Measurements from ENCODE around the gene DARS2.
A peak's percentile ranks its signal among the peaks of the same experiment; 100 is the strongest.
"Not testable (repeated sequence)": the region's sequence is repeated elsewhere in the genome, so short reads cannot be mapped to it uniquely, and the experiment has no call there.

Gene DARS2, protein sequence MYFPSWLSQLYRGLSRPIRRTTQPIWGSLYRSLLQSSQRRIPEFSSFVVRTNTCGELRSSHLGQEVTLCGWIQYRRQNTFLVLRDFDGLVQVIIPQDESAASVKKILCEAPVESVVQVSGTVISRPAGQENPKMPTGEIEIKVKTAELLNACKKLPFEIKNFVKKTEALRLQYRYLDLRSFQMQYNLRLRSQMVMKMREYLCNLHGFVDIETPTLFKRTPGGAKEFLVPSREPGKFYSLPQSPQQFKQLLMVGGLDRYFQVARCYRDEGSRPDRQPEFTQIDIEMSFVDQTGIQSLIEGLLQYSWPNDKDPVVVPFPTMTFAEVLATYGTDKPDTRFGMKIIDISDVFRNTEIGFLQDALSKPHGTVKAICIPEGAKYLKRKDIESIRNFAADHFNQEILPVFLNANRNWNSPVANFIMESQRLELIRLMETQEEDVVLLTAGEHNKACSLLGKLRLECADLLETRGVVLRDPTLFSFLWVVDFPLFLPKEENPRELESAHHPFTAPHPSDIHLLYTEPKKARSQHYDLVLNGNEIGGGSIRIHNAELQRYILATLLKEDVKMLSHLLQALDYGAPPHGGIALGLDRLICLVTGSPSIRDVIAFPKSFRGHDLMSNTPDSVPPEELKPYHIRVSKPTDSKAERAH
- total RNA-seq = 5.4 to 11.0 (median 8.9) reads per million in 3 donors

- Histone ChIP-seq H3K4me3 (ENCODE audit: insufficient read depth, low read depth, low read length, poor library complexity, severe bottlenecking) (peak within 1 kb of the TSS; percentile 91), H3K36me3 (ENCODE audit: control insufficient read depth, insufficient read depth, low read length) (no peaks in the 10 kb centered on the region), H3K9me3 (ENCODE audit: control insufficient read depth, low read length) (no peaks in the 10 kb centered on the region), H3K4me1 (ENCODE audit: control insufficient read depth, insufficient read depth, low read length, poor library complexity, severe bottlenecking) (peaks cover 14% of the 10 kb centered on the region), H3K27ac (ENCODE audit: insufficient read depth, low read length, poor library complexity, severe bottlenecking) (peak within 1 kb of the TSS; percentile 89), H3K27me3 (replicated peaks; ENCODE audit: control insufficient read depth, insufficient read depth, low read length, poor library complexity, severe bottlenecking) (no peaks in the 10 kb centered on the region)
- DNase-seq = peak; percentile 81 to 90 (median 88)
Measured at GRCh38 chr1:173824315-173825081, at the start of gene DARS2, which contains the start of gene CENPL. Gene DARS2, plus strand, starts transcription at chr1:173824673. Its CDS starts 557 bp downstream, at chr1:173825230. Gene CENPL, minus strand, starts transcription at chr1:173824883. Its CDS starts 13,584 bp downstream, at chr1:173811299.

- H3K4me1 ChIP-seq (ENCODE audit: control insufficient read depth, insufficient read depth, low read length, poor library complexity, severe bottlenecking) = no peaks in the 10 kb centered on the region
- peaks cover 22% of the 10 kb centered on the region for H3K36me3 ChIP-seq (ENCODE audit: control insufficient read depth, insufficient read depth, low read length)
- no peak overlapping the region for H3K27ac ChIP-seq (ENCODE audit: insufficient read depth, low read length, poor library complexity, severe bottlenecking)
- no peaks in the 10 kb centered on the region for H3K27me3 ChIP-seq (replicated peaks; ENCODE audit: control insufficient read depth, insufficient read depth, low read length, poor library complexity, severe bottlenecking)
- H3K4me3 ChIP-seq (ENCODE audit: insufficient read depth, low read depth, low read length, poor library complexity, severe bottlenecking) = no peak overlapping the region
- H3K9me3 ChIP-seq (ENCODE audit: control insufficient read depth, low read length) = no peaks in the 10 kb centered on the region
- no peak for DNase-seq
Measured at GRCh38 chr1:173775578-173776226, 48.8 kb upstream of the DARS2 start.

GRCh38 chr1:173779936-173780335 lies 44.5 kb upstream of the DARS2 start:
- Histone ChIP-seq H3K9me3 (ENCODE audit: control insufficient read depth, low read length) (no peaks in the 10 kb centered on the region), H3K4me1 (ENCODE audit: control insufficient read depth, insufficient read depth, low read length, poor library complexity, severe bottlenecking) (no peaks in the 10 kb centered on the region), H3K27ac (ENCODE audit: insufficient read depth, low read length, poor library complexity, severe bottlenecking) (no peak overlapping the region), H3K4me3 (ENCODE audit: insufficient read depth, low read depth, low read length, poor library complexity, severe bottlenecking) (no peak overlapping the region), H3K36me3 (ENCODE audit: control insufficient read depth, insufficient read depth, low read length) (peaks cover 46% of the 10 kb centered on the region), H3K27me3 (replicated peaks; ENCODE audit: control insufficient read depth, insufficient read depth, low read length, poor library complexity, severe bottlenecking) (no peaks in the 10 kb centered on the region)
- no peak for DNase-seq

DNA sequence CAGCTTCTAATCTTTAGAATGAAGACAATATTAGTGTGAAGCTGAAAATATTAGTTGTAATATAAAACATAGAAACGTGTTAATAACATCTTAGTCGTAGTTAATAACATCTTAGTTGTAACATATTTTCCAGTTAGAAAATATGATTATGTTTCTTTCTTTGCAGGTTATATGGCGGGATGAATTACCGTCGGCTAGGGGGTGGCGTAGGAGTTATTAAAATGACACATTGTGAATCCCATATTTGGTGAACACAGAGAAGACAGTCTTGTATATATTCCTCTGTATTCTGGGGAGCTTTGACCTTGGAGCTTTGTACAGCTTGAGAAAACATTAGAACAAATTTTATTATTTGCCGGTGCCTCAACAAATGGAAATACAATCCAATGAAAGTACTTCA lies 39.5 kb upstream of the DARS2 start:
- no peaks in the 10 kb centered on the region for H3K9me3 ChIP-seq (ENCODE audit: control insufficient read depth, low read length)
- no peak overlapping the region for H3K4me3 ChIP-seq (ENCODE audit: insufficient read depth, low read depth, low read length, poor library complexity, severe bottlenecking)
- no peak overlapping the region for H3K27ac ChIP-seq (ENCODE audit: insufficient read depth, low read length, poor library complexity, severe bottlenecking)
- H3K27me3 ChIP-seq (replicated peaks; ENCODE audit: control insufficient read depth, insufficient read depth, low read length, poor library complexity, severe bottlenecking) = no peaks in the 10 kb centered on the region
- no peak for DNase-seq
- H3K4me1 ChIP-seq (ENCODE audit: control insufficient read depth, insufficient read depth, low read length, poor library complexity, severe bottlenecking) = no peaks in the 10 kb centered on the region
- peaks cover 48% of the 10 kb centered on the region for H3K36me3 ChIP-seq (ENCODE audit: control insufficient read depth, insufficient read depth, low read length)

GRCh38 chr1:173789841-173790240 lies 34.6 kb upstream of the DARS2 start:
- Histone ChIP-seq H3K27me3 (replicated peaks; ENCODE audit: control insufficient read depth, insufficient read depth, low read length, poor library complexity, severe bottlenecking) (no peaks in the 10 kb centered on the region), H3K4me1 (ENCODE audit: control insufficient read depth, insufficient read depth, low read length, poor library complexity, severe bottlenecking) (no peaks in the 10 kb centered on the region), H3K4me3 (ENCODE audit: insufficient read depth, low read depth, low read length, poor library complexity, severe bottlenecking) (no peak overlapping the region), H3K9me3 (ENCODE audit: control insufficient read depth, low read length) (no peaks in the 10 kb centered on the region), H3K36me3 (ENCODE audit: control insufficient read depth, insufficient read depth, low read length) (peaks cover 16% of the 10 kb centered on the region), H3K27ac (ENCODE audit: insufficient read depth, low read length, poor library complexity, severe bottlenecking) (no peak overlapping the region)
- DNase-seq = no peak

DNA sequence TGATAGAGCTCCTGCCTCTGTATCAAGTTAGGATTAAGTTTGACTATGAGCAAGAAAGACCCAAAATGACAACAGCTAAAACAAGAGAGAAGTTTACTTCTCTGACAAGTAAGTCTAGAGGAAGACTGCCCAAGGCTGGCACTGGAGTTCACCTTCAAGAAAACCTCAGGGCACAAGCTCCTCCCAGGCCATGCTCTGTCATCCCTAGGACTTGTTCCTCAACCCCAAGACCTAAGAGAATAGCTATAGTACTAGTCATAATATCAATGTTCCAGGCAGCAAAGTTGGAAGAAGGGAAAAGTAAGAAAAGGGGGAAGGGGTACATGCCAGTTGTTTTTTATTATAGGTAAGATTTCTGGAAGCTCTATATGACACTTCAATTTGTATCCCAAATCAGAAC lies 26.4 kb upstream of the DARS2 start:
- H3K27ac ChIP-seq (ENCODE audit: insufficient read depth, low read length, poor library complexity, severe bottlenecking) = no peak overlapping the region
- H3K9me3 ChIP-seq (ENCODE audit: control insufficient read depth, low read length) = no peaks in the 10 kb centered on the region
- H3K27me3 ChIP-seq (replicated peaks; ENCODE audit: control insufficient read depth, insufficient read depth, low read length, poor library complexity, severe bottlenecking) = no peaks in the 10 kb centered on the region
- peaks cover 3% of the 10 kb centered on the region for H3K36me3 ChIP-seq (ENCODE audit: control insufficient read depth, insufficient read depth, low read length)
- H3K4me3 ChIP-seq (ENCODE audit: insufficient read depth, low read depth, low read length, poor library complexity, severe bottlenecking) = no peak overlapping the region
- DNase-seq = no peak
- H3K4me1 ChIP-seq (ENCODE audit: control insufficient read depth, insufficient read depth, low read length, poor library complexity, severe bottlenecking) = no peaks in the 10 kb centered on the region

GRCh38 chr1:173799995-173800394 lies 24.5 kb upstream of the DARS2 start:
- DNase-seq; H3K27ac ChIP-seq (ENCODE audit: insufficient read depth, low read length, poor library complexity, severe bottlenecking); H3K4me1 ChIP-seq (ENCODE audit: control insufficient read depth, insufficient read depth, low read length, poor library complexity, severe bottlenecking); H3K4me3 ChIP-seq (ENCODE audit: insufficient read depth, low read depth, low read length, poor library complexity, severe bottlenecking); H3K9me3 ChIP-seq (ENCODE audit: control insufficient read depth, low read length); H3K27me3 ChIP-seq (replicated peaks; ENCODE audit: control insufficient read depth, insufficient read depth, low read length, poor library complexity, severe bottlenecking); H3K36me3 ChIP-seq (ENCODE audit: control insufficient read depth, insufficient read depth, low read length): not testable (repeated sequence)

DNA sequence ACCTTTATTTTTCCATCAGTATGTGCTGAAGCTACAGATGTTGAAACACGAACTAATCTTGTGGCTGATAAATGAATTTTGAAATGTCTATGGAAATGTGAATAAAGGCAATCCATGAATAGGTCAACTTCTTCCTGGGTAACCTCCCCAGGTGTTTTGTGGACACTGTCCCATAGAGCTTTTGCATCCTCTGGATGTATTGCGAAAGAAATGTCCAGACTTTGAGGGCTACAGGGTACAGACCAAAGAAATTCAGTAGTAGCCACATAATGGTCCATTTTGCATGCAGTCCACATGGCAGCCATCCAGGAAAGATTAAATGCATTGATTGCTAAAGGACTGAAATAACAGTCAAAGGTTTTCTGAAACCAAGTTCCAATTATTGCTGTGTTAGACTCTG lies 21.5 kb upstream of the DARS2 start:
- no peaks in the 10 kb centered on the region for H3K27me3 ChIP-seq (replicated peaks; ENCODE audit: control insufficient read depth, insufficient read depth, low read length, poor library complexity, severe bottlenecking)
- H3K36me3 ChIP-seq (ENCODE audit: control insufficient read depth, insufficient read depth, low read length) = peaks cover 12% of the 10 kb centered on the region

GRCh38 chr1:173813654-173814053 lies 10.8 kb upstream of the DARS2 start:
- not testable (repeated sequence) for H3K36me3 ChIP-seq (ENCODE audit: control insufficient read depth, insufficient read depth, low read length); DNase-seq; H3K4me3 ChIP-seq (ENCODE audit: insufficient read depth, low read depth, low read length, poor library complexity, severe bottlenecking); H3K9me3 ChIP-seq (ENCODE audit: control insufficient read depth, low read length); H3K27ac ChIP-seq (ENCODE audit: insufficient read depth, low read length, poor library complexity, severe bottlenecking); H3K4me1 ChIP-seq (ENCODE audit: control insufficient read depth, insufficient read depth, low read length, poor library complexity, severe bottlenecking); H3K27me3 ChIP-seq (replicated peaks; ENCODE audit: control insufficient read depth, insufficient read depth, low read length, poor library complexity, severe bottlenecking)

More for the DNA sequence above, 21.5 kb upstream of the DARS2 start:
- H3K4me3 ChIP-seq (ENCODE audit: insufficient read depth, low read depth, low read length, poor library complexity, severe bottlenecking) = no peak overlapping the region
- H3K27ac ChIP-seq (ENCODE audit: insufficient read depth, low read length, poor library complexity, severe bottlenecking) = no peak overlapping the region
- H3K9me3 ChIP-seq (ENCODE audit: control insufficient read depth, low read length) = no peaks in the 10 kb centered on the region
- no peaks in the 10 kb centered on the region for H3K4me1 ChIP-seq (ENCODE audit: control insufficient read depth, insufficient read depth, low read length, poor library complexity, severe bottlenecking)
- no peak for DNase-seq

Measured in effector memory CD4-positive, alpha-beta T cell (primary cell).